MM.1S (cell line): Measurements from ENCODE around the gene CAMK4.

Experiments
- DNase-seq: peaks from one replicate; pipeline ENCODE4 v3.0.0-alpha.2; 2015
- H2AFZ ChIP-seq: fragments of 300-600 bp; sonication (generic); 2 replicates; pipeline ENCODE4 v1.6.0; 2016; ENCODE audit warnings: antibody characterized with exemption, low read length
- H3F3A ChIP-seq: fragments of 300-600 bp; sonication (generic); 2 replicates; pipeline ENCODE4 v1.6.1; 2016; ENCODE audit warnings: mild to moderate bottlenecking, antibody characterized with exemption, low read length, moderate library complexity, mixed read lengths; ENCODE audit not compliant: insufficient read depth
- H3K27ac ChIP-seq: fragments of 300-600 bp; sonication (generic); 2 replicates; pipeline ENCODE4 v1.5.1; 2016; ENCODE audit warnings: mild to moderate bottlenecking, low read length
- H3K27me3 ChIP-seq: fragments of 300-600 bp; sonication (generic); replicated peaks from 2 replicates; pipeline ENCODE4 v1.6.0; 2016; ENCODE audit warnings: low read length; ENCODE audit not compliant: insufficient read depth
- H3K36me3 ChIP-seq: fragments of 300-600 bp; sonication (generic); replicated peaks from 2 replicates; pipeline ENCODE4 v1.6.1; 2016; ENCODE audit warnings: mild to moderate bottlenecking, low read length, mixed read lengths; ENCODE audit not compliant: insufficient read depth
- H3K4me1 ChIP-seq: fragments of 300-600 bp; sonication (generic); 2 replicates; pipeline ENCODE4 v1.6.1; 2016; ENCODE audit warnings: low read length, mixed read lengths
- H3K4me2 ChIP-seq: fragments of 300-600 bp; sonication (generic); 2 replicates; pipeline ENCODE4 v1.6.0; 2016; ENCODE audit warnings: low read depth, low read length
- H3K4me3 ChIP-seq: fragments of 300-600 bp; sonication (generic); 2 replicates; pipeline ENCODE4 v1.5.1; 2016; ENCODE audit warnings: low read length, mixed read lengths
- H3K79me2 ChIP-seq: fragments of 300-600 bp; sonication (generic); 2 replicates; pipeline ENCODE4 v1.6.1; 2016; ENCODE audit warnings: mixed run types, low read length, mixed read lengths
- H3K9ac ChIP-seq: fragments of 300-600 bp; sonication (generic); 2 replicates; pipeline ENCODE4 v1.6.1; 2016; ENCODE audit warnings: low read length, mixed read lengths
- H3K9me2 ChIP-seq: fragments of 300-600 bp; sonication (generic); replicated peaks from 2 replicates; pipeline ENCODE4 v1.6.1; 2016; ENCODE audit warnings: mild to moderate bottlenecking, low read length, mixed read lengths; ENCODE audit not compliant: insufficient read depth
- H3K9me3 ChIP-seq: fragments of 300-600 bp; sonication (generic); replicated peaks from 2 replicates; pipeline ENCODE4 v1.6.1; 2016; ENCODE audit warnings: mild to moderate bottlenecking, low read length, mixed read lengths; ENCODE audit not compliant: insufficient read depth
- H4K20me1 ChIP-seq: fragments of 300-600 bp; sonication (generic); 2 replicates; pipeline ENCODE4 v1.6.1; 2016; ENCODE audit warnings: mild to moderate bottlenecking, low read length, moderate library complexity, mixed read lengths; ENCODE audit not compliant: insufficient read depth
- CTCF ChIP-seq: fragments of 300-600 bp; sonication (generic); IDR thresholded peaks from 2 replicates; pipeline ENCODE4 v1.5.1; 2016; ENCODE audit warnings: antibody characterized with exemption, low read length, mixed read lengths
- EZH2 ChIP-seq: fragments of 300-600 bp; sonication (generic); optimal IDR thresholded peaks from 2 replicates; pipeline ENCODE3; 2017; ENCODE audit warnings: low read depth, mild to moderate bottlenecking, antibody characterized with exemption, low read length, mixed read lengths
- EZH2phosphoT487 ChIP-seq: fragments of 300-600 bp; sonication (generic); IDR thresholded peaks from 2 replicates; pipeline ENCODE4 v1.6.1; 2018; ENCODE audit warnings: antibody characterized with exemption, low read length

Gene CAMK4

DNA sequence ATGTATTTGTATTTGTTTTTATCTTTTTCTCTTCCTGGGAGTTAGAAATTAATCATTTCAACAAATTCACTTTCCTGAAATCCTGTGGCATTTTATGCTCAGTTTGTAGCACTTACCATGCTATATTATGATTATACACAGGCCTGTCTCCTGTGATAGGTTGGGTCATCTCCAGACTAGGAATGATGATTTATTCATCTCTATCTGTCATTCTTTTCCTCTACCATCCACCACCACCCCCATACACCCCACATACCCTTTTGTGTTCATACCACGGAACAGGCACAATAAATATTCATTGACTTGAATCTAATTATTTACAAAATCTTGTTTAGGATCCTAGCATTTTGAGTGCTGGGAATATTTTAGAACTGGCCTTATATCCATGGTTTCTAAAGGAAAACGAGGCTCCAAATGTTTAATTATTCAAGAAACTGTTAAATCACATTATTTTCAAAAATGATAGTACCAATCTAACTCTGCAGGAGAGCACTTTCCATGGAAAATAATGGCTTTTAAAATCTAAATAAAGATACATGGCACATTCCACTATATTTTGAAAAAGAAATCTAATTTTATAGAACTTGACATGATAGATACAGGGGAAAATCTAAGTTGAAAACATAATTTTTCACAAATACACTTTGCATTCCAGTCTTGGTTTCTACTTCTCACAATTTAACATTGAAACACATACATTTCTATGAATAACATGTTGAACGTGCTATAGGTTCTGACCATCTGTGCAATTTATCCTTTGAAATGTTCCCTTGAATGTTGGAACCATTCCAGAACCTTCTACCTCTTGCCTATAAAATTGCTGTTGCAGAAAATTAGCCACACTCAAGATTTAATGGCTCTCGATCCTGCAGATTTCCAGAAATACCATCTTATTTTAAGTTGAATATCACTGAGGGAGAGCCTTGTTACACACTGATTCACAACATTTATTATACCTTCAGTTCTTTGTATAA, 198.8 kb downstream of the CAMK4 start:
- Histone ChIP-seq H3K27ac (no peak overlapping the region), H2AFZ (no peak overlapping the region), H3F3A (no peaks in the 10 kb centered on the region), H3K36me3 (no peaks in the 10 kb centered on the region), H4K20me1 (no peaks in the 10 kb centered on the region), H3K9me2 (no peaks in the 10 kb centered on the region; the same call in 1 of the 2 replicates), H3K4me1 (peaks cover 14% of the 10 kb centered on the region), H3K9ac (no peak overlapping the region), H3K9me3 (no peaks in the 10 kb centered on the region), H3K4me2 (no peak overlapping the region), H3K4me3 (no peak overlapping the region), H3K79me2 (no peaks in the 10 kb centered on the region), H3K27me3 (no peaks in the 10 kb centered on the region)
- no peak for DNase-seq
- TF ChIP-seq EZH2 (no peak), CTCF (no peak), EZH2phosphoT487 (no peak)

GRCh38 chr5:111425205-111425604, 201.0 kb downstream of the CAMK4 start:
- Histone ChIP-seq H3K9me3 (no peaks in the 10 kb centered on the region), H4K20me1 (no peaks in the 10 kb centered on the region), H3K27me3 (no peaks in the 10 kb centered on the region), H3K27ac (no peak overlapping the region), H3K4me3 (no peak overlapping the region), H3K4me1 (peaks cover 14% of the 10 kb centered on the region), H3K4me2 (no peak overlapping the region), H3K79me2 (no peaks in the 10 kb centered on the region), H3K36me3 (no peaks in the 10 kb centered on the region), H3F3A (no peaks in the 10 kb centered on the region), H3K9ac (no peak overlapping the region), H2AFZ (no peak overlapping the region), H3K9me2 (no peaks in the 10 kb centered on the region; the same call in 1 of the 2 replicates)
- DNase-seq: no peak
- TF ChIP-seq EZH2: no peak
- no peak for TF ChIP-seq CTCF
- TF ChIP-seq EZH2phosphoT487: no peak

DNA sequence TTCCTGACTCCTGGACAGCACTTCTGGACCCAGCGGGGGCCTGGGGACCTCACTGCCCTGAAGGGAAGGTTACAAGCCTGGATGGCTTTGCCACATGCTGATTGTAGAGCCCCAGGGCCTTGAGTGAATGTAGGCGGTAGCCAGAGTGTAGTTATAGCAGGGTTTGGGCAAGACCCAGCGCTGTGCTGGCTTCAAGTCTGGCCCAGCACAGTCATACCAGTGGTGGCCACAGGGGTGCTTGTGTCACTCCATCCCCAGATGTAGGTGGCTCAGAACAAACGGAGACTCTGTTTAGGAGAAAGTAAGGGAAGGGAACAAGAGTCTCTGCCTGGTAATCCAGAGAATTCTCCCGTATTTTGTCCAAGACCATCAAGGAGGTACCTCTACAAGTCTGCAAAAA, 203.6 kb downstream of the CAMK4 start:
- Histone ChIP-seq H4K20me1 (no peaks in the 10 kb centered on the region), H3K27me3 (no peaks in the 10 kb centered on the region)

More for the DNA sequence above, 203.6 kb downstream of the CAMK4 start:
- no peak overlapping the region for H3K4me3 ChIP-seq
- no peak overlapping the region for H2AFZ ChIP-seq
- no peak overlapping the region for H3K4me2 ChIP-seq
- no peak overlapping the region for H3K27ac ChIP-seq
- peaks cover 5% of the 10 kb centered on the region; the same call in 1 of the 2 replicates for H3K4me1 ChIP-seq
- no peak for TF ChIP-seq EZH2phosphoT487
- TF ChIP-seq CTCF: no peak
- no peak for TF ChIP-seq EZH2
- no peaks in the 10 kb centered on the region for H3K36me3 ChIP-seq
- no peaks in the 10 kb centered on the region for H3K79me2 ChIP-seq
- no peak for DNase-seq
- no peaks in the 10 kb centered on the region for H3F3A ChIP-seq
- H3K9ac ChIP-seq: no peak overlapping the region
- no peaks in the 10 kb centered on the region for H3K9me3 ChIP-seq
- H3K9me2 ChIP-seq: no peaks in the 10 kb centered on the region; the same call in 1 of the 2 replicates
